GM19193 (cell line): ENCODE data around the gene KRTAP12-1.

Source experiments
- POLR2A ChIP-seq: IDR thresholded peaks from 4 replicates; pipeline ENCODE4 v1.6.1; 2011; ENCODE audit not compliant: insufficient read depth, insufficient read length; ENCODE audit errors: extremely low read depth

The KRTAP12-1 gene

DNA sequence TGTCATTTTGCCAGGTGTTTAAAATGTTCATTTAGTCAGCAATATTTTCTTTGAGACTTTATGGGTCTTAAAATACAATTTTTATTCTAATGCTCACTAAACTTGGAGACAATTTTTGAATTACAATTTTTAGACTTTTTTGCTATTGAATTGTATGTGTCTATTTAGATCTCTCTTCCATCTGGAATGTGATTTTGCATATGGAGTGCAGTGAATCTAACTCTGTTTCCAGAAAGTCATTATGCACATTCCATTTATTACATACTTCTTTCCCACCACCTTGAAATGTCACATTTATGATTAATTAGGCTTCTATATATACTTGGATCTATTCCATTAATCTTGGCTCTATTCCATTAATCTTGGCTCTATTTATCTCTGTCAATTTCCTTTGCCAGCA, 35.0 kb upstream of the KRTAP12-1 start:
- TF ChIP-seq POLR2A = no peak

DNA sequence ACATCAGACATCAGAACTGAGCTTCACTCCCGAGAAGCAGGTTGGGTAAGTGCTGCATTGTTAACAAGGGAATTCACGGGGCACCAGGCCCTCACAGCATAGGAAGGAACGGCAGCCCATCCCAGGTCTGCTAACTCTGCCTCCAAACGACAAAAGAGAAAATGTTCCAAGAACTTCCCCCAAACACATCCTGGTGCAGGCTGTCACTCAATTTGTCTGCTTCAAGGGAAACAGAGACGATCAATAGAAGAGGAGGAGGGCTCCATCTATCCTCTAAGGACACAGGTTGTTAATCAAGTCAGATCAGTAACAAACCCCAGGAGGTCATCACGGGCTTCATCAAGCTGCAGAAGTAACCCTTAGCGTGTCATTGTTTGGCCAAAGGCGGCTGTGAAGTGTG, 32.9 kb upstream of the KRTAP12-1 start:
- no peak for TF ChIP-seq POLR2A

DNA sequence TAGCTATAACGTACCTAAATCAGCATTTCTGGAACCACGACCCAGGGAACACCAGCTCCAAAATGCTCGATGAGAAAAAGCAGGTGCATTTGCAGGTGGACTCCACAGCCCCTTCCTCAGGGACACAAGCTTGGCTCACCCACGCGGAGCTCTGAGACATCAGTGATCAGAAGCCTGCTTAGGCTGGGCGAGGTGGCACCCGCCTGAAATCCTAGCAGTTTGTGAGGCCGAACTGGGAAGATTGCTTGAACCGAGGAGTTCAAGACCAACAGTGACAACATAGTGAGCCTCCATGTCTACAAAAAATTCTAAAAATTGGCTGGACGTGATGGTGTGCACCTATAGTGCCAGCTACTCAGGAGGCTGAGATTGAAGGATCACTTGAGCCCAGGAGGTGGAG, 31.9 kb upstream of the KRTAP12-1 start:
- no peak for TF ChIP-seq POLR2A

DNA sequence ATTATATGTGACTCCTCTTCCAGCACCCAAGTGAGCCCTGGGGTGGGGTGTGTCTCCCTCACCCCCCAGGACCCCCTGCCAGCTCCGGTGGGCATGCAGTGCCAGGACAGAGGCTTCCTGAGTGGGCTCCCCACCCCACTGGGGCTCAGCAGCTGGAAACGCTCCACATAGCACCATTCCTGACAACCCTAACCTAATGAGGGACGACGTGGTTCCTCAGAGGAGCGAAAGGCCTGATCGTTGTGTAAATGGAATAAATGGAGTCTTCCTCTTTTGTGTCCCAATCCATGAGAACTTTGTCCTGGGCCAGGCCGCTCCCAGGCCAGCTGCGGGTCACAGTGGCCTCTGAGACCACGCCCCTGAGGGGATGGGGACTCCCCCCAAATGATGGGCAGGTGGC, 31.2 kb upstream of the KRTAP12-1 start:
- TF ChIP-seq POLR2A = no peak

DNA sequence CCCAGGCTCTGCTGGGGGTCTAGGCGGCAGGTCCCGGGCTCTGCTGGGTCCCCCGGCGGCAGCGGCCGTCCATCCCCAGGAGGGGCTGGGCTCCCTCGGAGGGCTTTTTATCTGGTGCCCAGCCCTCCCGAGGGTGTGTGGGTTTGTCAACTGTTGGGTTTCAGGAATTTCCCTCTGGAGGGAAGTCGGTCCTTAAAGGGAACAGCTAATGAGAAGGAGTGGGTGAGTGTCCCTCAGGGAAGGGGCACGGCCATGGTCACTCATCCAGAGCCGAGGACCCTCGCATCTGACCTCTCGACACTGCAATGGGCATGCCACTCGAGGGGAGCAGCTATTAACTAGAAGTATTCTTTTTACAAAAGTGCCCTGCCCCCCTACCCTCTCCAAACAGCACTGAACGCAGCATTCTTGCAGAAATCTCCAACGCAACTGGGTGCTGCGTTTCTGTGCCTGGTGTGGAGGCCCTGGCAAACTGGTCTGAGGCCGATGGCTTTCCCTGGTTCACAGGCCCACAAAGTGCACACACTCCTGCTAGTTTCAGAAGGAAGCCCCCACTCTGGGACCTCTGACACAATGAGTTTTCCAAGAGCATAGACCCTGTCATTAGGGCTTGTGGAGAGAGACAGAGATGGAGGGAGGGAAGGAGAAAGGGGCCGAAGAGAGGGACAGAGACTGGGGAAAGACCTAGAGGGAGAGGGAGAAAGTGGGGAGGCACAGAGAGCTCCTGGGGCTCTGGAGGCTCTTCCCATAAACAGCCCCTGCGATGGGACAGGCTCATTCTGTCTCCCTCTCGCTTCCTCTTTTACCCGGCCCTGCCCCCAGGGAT, 30.5 kb upstream of the KRTAP12-1 start:
- no peak for TF ChIP-seq POLR2A

DNA sequence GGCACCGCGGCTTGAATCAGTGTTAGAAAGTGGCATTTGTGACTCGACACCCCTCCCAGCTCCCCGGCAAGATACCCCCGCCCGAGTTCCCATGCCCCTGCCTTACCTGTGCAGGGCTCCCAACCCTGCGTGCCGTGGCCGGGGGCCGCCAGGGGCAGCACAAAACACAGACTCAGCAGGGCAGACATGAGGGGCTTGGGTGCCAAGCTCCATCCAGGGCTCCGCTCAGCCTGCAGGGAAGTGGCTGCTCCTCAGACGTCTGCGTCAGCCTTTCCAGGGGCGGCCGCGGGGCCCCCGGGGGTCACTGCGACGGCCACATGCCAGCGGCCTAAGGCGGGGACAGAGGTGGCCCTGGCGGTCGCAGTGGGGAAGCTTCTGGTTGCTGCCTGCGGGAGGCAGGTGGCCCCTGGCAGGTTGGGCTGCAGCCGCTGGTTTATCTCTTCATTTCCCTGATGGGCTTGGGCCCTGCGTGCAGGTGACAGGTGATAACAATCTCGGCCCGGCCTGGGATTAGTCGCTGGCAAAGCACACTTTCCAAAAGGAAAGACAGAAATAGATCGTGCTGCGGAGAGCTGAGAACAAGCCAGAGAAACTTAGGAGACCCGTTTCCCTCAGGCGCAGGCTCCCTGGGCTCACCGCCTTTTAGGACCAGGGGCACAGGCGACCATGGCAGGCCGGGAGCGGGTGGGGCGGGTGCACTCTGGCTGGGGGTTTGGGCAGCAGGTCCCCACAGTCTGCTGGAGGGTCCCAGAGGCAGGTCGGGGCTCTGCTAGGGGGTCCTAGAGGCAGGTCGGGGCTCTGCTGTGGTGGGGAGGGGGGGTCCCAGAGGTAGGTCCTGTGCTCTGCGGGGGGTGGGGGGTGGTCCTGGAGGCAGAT, 29.6 kb upstream of the KRTAP12-1 start, which contains the start of gene TSPEAR:
Gene TSPEAR (minus strand): TSS at position 246 of the 876 bp plus-strand sequence. CDS start 58 bp downstream, at position 188.
- no peak for TF ChIP-seq POLR2A

DNA sequence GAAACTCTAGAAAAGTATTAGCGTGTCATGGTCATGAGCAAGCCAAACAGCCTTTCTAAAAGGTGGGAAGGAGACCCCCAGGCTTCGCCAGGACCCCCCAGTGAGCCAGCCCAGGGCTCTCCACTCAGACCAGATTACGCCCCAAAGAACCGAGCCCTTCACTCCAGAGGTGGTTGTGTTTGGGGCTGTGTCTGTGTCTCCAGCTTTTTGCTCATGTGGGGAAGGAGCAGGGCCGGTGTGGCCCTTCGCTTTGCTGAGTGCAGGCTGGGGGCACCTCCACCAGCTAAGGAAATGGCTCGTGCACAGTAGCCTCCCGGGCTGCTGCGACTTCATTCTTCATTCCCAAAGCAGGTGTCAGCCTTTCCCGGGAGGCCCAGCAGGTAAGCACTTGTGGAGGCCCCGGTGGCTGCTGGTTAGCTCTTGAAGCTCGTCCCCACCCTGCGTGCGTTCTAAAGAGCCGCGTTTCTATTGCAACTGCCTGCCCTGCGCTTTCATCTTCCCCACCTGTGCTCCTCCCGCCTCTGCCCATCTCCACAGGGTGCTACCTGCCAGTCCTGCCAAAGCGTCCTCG, 28.9 kb upstream of the KRTAP12-1 start:
- TF ChIP-seq POLR2A = no peak

DNA sequence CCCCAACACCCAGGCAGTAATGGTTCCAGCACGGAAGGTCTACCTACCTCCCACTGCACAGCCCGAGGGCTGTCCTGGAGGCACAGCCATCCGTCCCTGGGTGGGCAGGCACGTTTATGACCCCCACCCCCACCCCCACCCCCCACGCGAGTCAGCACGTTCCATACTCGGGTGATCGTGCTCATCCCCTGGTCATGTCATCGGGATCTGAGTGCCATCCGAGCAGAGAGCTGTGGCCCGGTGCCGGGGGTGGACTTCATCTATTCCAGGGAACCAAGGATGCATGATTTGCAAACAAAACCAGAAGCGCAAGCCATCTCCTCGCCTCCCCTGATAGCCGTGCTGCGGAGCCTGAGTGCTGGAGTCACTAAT, 28.3 kb upstream of the KRTAP12-1 start:
- TF ChIP-seq POLR2A = no peak

DNA sequence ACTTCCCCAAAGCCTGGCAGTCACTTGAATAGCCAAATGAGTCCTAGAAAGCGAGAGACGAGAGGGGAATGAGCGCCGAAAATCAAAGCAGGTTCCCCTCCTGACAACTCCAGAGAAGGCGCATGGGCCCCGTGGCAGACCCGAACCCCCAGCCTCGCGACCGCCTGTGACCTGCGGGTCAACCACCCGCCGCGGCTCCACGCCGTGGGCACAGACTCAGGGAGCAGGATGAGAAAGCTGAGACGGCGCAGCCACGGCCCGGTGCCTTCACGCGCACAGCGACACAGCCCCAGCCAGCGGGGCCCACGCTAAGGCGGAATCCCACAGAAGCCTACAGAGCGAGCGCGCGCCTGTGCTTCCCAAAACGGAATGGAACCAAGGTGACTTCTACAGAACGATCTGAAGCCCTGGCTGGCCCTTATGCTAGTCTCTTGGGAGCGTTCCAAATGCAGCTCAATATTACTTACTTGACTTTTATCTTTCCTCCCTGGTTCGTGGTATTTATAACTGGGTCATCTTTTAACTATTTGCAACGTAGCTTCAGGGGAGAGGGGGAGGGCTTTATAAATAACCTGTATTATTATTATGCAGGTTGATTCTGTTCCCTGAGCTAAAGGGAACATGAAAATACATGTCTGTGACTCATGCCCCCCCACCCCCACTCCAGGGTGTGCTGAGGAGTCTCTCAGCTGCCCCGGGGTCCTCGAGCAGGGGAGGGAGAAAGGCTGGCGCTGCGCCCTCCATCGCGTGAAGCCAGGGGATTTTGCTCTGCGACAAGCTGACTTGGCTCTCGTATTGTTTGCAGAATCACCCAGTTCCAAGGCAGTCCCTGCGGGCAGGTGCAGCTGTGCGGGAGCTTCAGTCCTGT, 27.7 kb upstream of the KRTAP12-1 start:
- no peak for TF ChIP-seq POLR2A

DNA sequence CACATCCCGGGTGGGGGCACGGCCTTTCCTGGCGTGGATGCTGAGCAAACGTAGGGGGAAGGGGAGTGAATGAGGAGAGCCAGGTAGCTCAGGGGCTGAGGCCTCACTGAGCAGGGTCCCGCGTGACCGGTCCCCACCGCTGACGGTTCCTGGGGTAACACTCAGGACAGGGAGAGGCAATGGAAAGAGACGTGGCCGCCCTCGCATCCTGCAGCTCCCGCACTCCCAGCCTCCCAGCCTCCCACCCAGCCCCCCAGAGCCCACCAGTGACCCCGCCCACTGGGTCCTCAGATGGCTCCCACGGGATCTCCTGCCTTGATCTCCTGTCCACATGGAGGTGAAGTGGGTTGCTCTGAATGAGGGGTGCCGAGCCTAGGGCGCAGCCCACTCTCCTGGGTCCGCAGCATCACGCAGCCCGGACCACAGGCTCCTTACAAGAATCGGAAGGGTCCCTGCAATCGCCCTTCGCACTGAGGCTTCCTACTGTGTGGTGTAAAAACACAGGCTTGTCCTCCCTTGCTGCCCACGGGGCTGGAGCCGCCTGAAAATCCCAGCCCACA, 27.0 kb upstream of the KRTAP12-1 start:
- TF ChIP-seq POLR2A = no peak

DNA sequence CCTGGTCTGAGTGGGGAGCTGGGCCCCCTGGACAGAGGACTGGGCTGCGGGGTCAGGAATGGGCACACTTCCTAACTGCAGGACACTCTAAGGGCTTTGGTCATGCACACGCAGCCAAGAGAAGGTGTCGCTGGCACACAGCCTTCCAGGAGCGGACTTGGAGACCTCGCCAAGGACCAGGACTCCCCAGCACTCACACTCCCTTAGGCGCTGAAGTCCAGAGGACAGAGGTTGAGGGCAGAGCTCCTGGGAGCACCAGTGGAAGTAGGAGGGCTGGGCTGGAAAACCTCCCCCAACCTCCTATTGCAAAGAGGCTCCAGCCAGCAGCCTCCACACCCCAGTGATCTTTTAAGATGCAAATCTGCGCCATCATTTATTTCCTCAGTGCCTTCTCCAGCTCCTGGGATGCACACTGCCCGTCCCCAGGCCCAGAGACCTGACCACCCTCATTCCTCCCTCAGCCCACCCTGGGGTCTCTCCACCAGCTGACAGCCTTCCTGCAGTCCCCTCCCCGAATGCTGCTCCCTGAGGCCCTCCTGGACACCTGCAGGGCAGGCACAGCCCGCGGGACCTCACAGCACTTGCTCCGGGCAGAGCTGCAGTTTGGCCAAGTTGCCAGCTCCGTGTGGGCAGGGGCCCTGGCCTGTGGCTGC, 26.4 kb upstream of the KRTAP12-1 start:
- TF ChIP-seq POLR2A = no peak

DNA sequence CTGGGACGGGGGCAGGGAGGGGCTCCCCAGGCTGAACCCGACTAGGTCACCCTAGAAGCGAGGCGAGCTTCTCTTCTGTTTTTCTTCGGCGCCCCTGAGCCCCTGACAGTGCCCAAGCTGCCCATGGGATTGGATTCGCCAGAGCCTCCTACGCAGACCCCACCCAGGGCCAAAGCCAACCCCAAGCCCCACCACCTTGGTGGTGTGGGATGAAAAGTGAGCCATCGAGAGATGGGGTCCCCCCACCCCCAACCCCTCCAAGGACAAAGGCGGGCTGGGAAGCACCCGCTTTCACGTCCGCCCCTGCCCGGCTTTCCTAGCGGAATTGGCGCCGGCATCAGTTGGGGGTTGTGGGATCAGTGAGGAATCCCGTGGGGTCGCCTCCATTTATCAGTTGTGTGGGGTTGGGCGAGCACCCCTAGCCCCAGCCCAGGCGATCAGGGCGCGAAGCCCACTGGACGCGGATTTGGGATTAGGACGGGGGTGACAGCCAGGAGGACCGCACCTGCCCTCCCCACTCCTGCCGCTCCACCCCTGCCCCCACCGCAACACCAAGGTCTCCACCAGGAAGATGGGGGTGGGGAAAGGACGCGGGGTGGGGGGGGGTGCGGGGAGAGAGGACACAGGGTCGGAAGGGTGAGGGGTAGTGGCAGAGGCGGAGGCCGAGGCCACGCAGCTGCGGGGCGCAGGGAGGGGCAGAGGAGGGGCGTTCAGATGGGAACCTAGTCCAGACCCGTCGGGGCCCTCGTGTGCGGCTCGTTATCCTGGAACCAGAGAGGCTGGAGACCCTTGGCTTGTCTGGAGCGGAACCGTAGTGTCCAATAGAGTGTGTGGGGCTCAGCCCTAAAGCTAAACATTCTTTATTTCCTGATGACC, 25.0 kb upstream of the KRTAP12-1 start:
- TF ChIP-seq POLR2A = no peak
